Central memory CD4-positive, alpha-beta T cell (primary cell): Measurements from ENCODE around the gene CALCOCO1.
"Not testable (repeated sequence)": the region's sequence is repeated elsewhere in the genome, so short reads cannot be mapped to it uniquely, and the experiment has no call there.

Experiments
- DNase-seq: peaks from one replicate; pipeline ENCODE4 v3.0.0; 2022

Gene CALCOCO1

GRCh38 chr12:53733051-53733806 lies 6.0 kb upstream of the CALCOCO1 start:
- DNase-seq = no peak

GRCh38 chr12:53729644-53730043 lies 2.4 kb upstream of the CALCOCO1 start:
- no peak for DNase-seq

- DNase-seq = no peak
Observed at GRCh38 chr12:53728206-53728605, 954 bp upstream of the CALCOCO1 start.

GRCh38 chr12:53726946-53727309 lies 324 bp downstream of the CALCOCO1 start:
- no peak for DNase-seq

- DNase-seq = no peak
Observed at GRCh38 chr12:53726341-53726740, 911 bp downstream of the CALCOCO1 start.

GRCh38 chr12:53725824-53726223 lies 1.4 kb downstream of the CALCOCO1 start:
- DNase-seq = no peak

- no peak for DNase-seq
Observed at GRCh38 chr12:53722450-53723041, 4.7 kb downstream of the CALCOCO1 start.

- DNase-seq = no peak
Observed at GRCh38 chr12:53720946-53721345, 6.3 kb downstream of the CALCOCO1 start.

GRCh38 chr12:53719649-53720048 lies 7.6 kb downstream of the CALCOCO1 start:
- DNase-seq = no peak

GRCh38 chr12:53718567-53718966 lies 8.7 kb downstream of the CALCOCO1 start:
- not testable (repeated sequence) for DNase-seq

- DNase-seq = no peak
Observed at GRCh38 chr12:53717319-53717718, 9.9 kb downstream of the CALCOCO1 start.

GRCh38 chr12:53714004-53714403 lies 13.2 kb downstream of the CALCOCO1 start:
- no peak for DNase-seq

- DNase-seq = no peak
Observed at GRCh38 chr12:53713516-53713915, 13.7 kb downstream of the CALCOCO1 start.

GRCh38 chr12:53712059-53712643 lies 15.1 kb downstream of the CALCOCO1 start:
- DNase-seq = no peak

GRCh38 chr12:53710091-53710490 lies 17.2 kb downstream of the CALCOCO1 start:
- no peak for DNase-seq

GRCh38 chr12:53709671-53710070 lies 17.6 kb downstream of the CALCOCO1 start:
- DNase-seq = no peak

- no peak for DNase-seq
Observed at GRCh38 chr12:53706080-53706479, 21.2 kb downstream of the CALCOCO1 start.

- no peak for DNase-seq
Observed at GRCh38 chr12:53703756-53704155, 23.5 kb downstream of the CALCOCO1 start.

- DNase-seq = peak; percentile 61
Observed at GRCh38 chr12:53701518-53702264, 25.6 kb downstream of the CALCOCO1 start.

GRCh38 chr12:53700567-53700966 lies 26.7 kb downstream of the CALCOCO1 start:
- no peak for DNase-seq

GRCh38 chr12:53699678-53700025 lies 27.6 kb downstream of the CALCOCO1 start:
- DNase-seq = no peak

GRCh38 chr12:53698948-53699677 lies 28.1 kb downstream of the CALCOCO1 start:
- DNase-seq = no peak
